Subcutaneous abdominal adipose tissue (tissue), 5 donors: ENCODE measurements around the gene RFTN1.

Source experiments
- H3K27ac ChIP-seq: one replicate; pipeline ENCODE4 v1.7.0; 2013; ENCODE audit warnings: low read depth, mild to moderate bottlenecking, inconsistent platforms, low read length, moderate library complexity
- H3K27me3 ChIP-seq, 5 donors: one replicate each; pipeline ENCODE4 v1.7.0; 2013; ENCODE audit warnings: low read length in 5 of 5, inconsistent platforms in 1 of 5; ENCODE audit not compliant: control insufficient read depth in 5 of 5, insufficient read depth in 4 of 5
- H3K36me3 ChIP-seq, 5 donors: one replicate each; pipeline ENCODE4 v1.7.0; 2013; ENCODE audit warnings: low read length in 5 of 5; ENCODE audit not compliant: control insufficient read depth in 5 of 5, insufficient read depth in 5 of 5
- H3K4me1 ChIP-seq, 5 donors: one replicate each; pipeline ENCODE4 v1.7.0; 2013; ENCODE audit warnings: low read length in 5 of 5, mild to moderate bottlenecking in 3 of 5, moderate library complexity in 1 of 5; ENCODE audit not compliant: control insufficient read depth in 5 of 5, insufficient read depth in 5 of 5
- H3K4me3 ChIP-seq, 5 donors: one replicate each; pipeline ENCODE4 v1.7.0; 2013; ENCODE audit warnings: low read length in 5 of 5, low read depth in 1 of 5
- H3K9ac ChIP-seq, 5 donors: one replicate each; pipeline ENCODE4 v1.7.0; 2013; ENCODE audit warnings: low read length in 5 of 5, mild to moderate bottlenecking in 4 of 5, moderate library complexity in 3 of 5
- H3K9me3 ChIP-seq, 5 donors: one replicate each; pipeline ENCODE4 v1.7.0; 2013; ENCODE audit warnings: low read length in 5 of 5; ENCODE audit not compliant: control insufficient read depth in 5 of 5
- donor health status: healthy.
- donor health status: healthy.
- donor health status: healthy.
- donor health status: healthy.
- donor health status: healthy.

Gene RFTN1

GRCh38 chr3:16370872-16371740, 142.4 kb downstream of the RFTN1 start:
- Histone ChIP-seq H3K36me3 (peaks cover 5 to 60% (median 43%) of the 10 kb centered on the region in 5 donors), H3K9ac (no peak overlapping the region), H3K27me3 (no peaks in the 10 kb centered on the region), H3K27ac (peak overlapping the region; percentile 23), H3K4me1 (peaks cover 6 to 48% (median 28%) of the 10 kb centered on the region in 5 donors), H3K9me3 (no peaks in the 10 kb centered on the region), H3K4me3 (no peak overlapping the region)

GRCh38 chr3:16370503-16370871, 143.0 kb downstream of the RFTN1 start:
- Histone ChIP-seq H3K4me1 (peaks cover 5 to 50% (median 29%) of the 10 kb centered on the region in 5 donors), H3K27me3 (no peaks in the 10 kb centered on the region), H3K9ac (no peak overlapping the region), H3K36me3 (peaks cover 7 to 60% (median 42%) of the 10 kb centered on the region in 5 donors), H3K9me3 (no peaks in the 10 kb centered on the region), H3K4me3 (no peak overlapping the region), H3K27ac (peak overlapping the region; percentile 23)

GRCh38 chr3:16369885-16370284, 143.6 kb downstream of the RFTN1 start:
- Histone ChIP-seq H3K9ac (no peak overlapping the region), H3K4me3 (no peak overlapping the region), H3K27me3 (no peaks in the 10 kb centered on the region), H3K27ac (peak overlapping the region; percentile 12), H3K4me1 (peaks cover 5 to 50% (median 29%) of the 10 kb centered on the region in 5 donors), H3K9me3 (no peaks in the 10 kb centered on the region), H3K36me3 (peaks cover 8 to 58% (median 46%) of the 10 kb centered on the region in 5 donors)

- peaks cover 8 to 58% (median 51%) of the 10 kb centered on the region in 5 donors for H3K36me3 ChIP-seq
- no peak overlapping the region for H3K27ac ChIP-seq
- H3K9me3 ChIP-seq: no peaks in the 10 kb centered on the region
- H3K9ac ChIP-seq: no peak overlapping the region
- H3K4me1 ChIP-seq: peaks cover 5 to 49% (median 29%) of the 10 kb centered on the region in 5 donors
- no peaks in the 10 kb centered on the region for H3K27me3 ChIP-seq
- H3K4me3 ChIP-seq: no peak overlapping the region
These were observed 144.2 kb downstream of the RFTN1 start for GRCh38 chr3:16369276-16369675.

- peaks cover 0 to 23% (median 8%) of the 10 kb centered on the region in 5 donors for H3K4me1 ChIP-seq
- no peak overlapping the region for H3K9ac ChIP-seq
- H3K9me3 ChIP-seq: no peaks in the 10 kb centered on the region
- no peak overlapping the region for H3K4me3 ChIP-seq
- no peaks in the 10 kb centered on the region for H3K27me3 ChIP-seq
- no peak overlapping the region for H3K27ac ChIP-seq
- peaks cover 12 to 78% (median 59%) of the 10 kb centered on the region in 5 donors for H3K36me3 ChIP-seq
These were observed 146.9 kb downstream of the RFTN1 start for GRCh38 chr3:16366581-16366980.

GRCh38 chr3:16365491-16366128, 147.9 kb downstream of the RFTN1 start:
- Histone ChIP-seq H3K27me3 (no peaks in the 10 kb centered on the region), H3K9me3 (no peaks in the 10 kb centered on the region), H3K27ac (no peak overlapping the region), H3K4me1 (peaks cover 0 to 13% (median 4%) of the 10 kb centered on the region in 5 donors), H3K9ac (no peak overlapping the region), H3K4me3 (no peak overlapping the region), H3K36me3 (peaks cover 16 to 84% (median 66%) of the 10 kb centered on the region in 5 donors)

GRCh38 chr3:16364963-16365362, 148.5 kb downstream of the RFTN1 start:
- Histone ChIP-seq H3K27me3 (no peaks in the 10 kb centered on the region), H3K4me3 (no peak overlapping the region), H3K9me3 (no peaks in the 10 kb centered on the region), H3K9ac (no peak overlapping the region), H3K36me3 (peaks cover 16 to 84% (median 65%) of the 10 kb centered on the region in 5 donors), H3K4me1 (peaks cover 0 to 11% (median 2%) of the 10 kb centered on the region in 5 donors), H3K27ac (no peak overlapping the region)

GRCh38 chr3:16364323-16364722, 149.2 kb downstream of the RFTN1 start:
- H3K9ac ChIP-seq: no peak overlapping the region
- no peak overlapping the region for H3K27ac ChIP-seq
- H3K36me3 ChIP-seq: peaks cover 14 to 79% (median 60%) of the 10 kb centered on the region in 5 donors
- H3K4me1 ChIP-seq: peaks cover 0 to 8% (median 2%) of the 10 kb centered on the region in 5 donors
- no peaks in the 10 kb centered on the region for H3K27me3 ChIP-seq
- no peak overlapping the region for H3K4me3 ChIP-seq
- H3K9me3 ChIP-seq: no peaks in the 10 kb centered on the region

GRCh38 chr3:16363636-16364035, 149.9 kb downstream of the RFTN1 start:
- peaks cover 0 to 14% (median 6%) of the 10 kb centered on the region in 5 donors for H3K4me1 ChIP-seq
- no peaks in the 10 kb centered on the region for H3K9me3 ChIP-seq
- H3K27me3 ChIP-seq: no peaks in the 10 kb centered on the region
- H3K27ac ChIP-seq: no peak overlapping the region
- no peak overlapping the region for H3K9ac ChIP-seq
- H3K4me3 ChIP-seq: no peak overlapping the region
- peaks cover 11 to 72% (median 53%) of the 10 kb centered on the region in 5 donors for H3K36me3 ChIP-seq

GRCh38 chr3:16362770-16363169, 150.7 kb downstream of the RFTN1 start:
- H3K27me3 ChIP-seq: no peaks in the 10 kb centered on the region
- H3K4me3 ChIP-seq: no peak overlapping the region
- peaks cover 11 to 67% (median 50%) of the 10 kb centered on the region in 5 donors for H3K36me3 ChIP-seq
- no peak overlapping the region for H3K9ac ChIP-seq
- H3K9me3 ChIP-seq: no peaks in the 10 kb centered on the region
- H3K27ac ChIP-seq: no peak overlapping the region
- H3K4me1 ChIP-seq: peaks cover 0 to 21% (median 6%) of the 10 kb centered on the region in 5 donors
